ENCODE results near the gene SEC14L6.

DNA sequence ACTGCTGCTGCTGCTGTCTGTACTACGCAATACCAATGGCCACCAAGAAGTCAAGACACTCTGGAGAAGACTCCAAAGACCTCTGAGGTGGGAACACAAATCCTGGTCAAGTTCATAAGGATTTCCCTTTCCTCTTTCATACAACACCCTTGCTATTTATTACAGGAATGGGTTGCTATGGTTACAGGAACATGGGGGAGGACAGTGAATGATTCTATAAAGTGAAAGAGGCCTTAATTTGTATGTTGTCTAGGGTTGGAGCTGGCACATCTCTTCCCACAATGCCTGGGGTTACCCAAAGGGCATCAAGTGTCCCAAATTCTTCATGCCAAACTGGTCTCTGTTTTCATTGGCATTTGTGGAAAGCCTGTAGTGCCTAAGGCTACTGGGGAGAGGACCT, 63.4 kb downstream of the SEC14L6 start:
- TF ChIP-seq POLR2AphosphoS5 (IDR thresholded peaks at IDR 0.05; ENCODE audit: low read depth) (no peak), GABPA (IDR thresholded peaks at IDR 0.05; ENCODE audit: low read depth) (no peak)
- TF ChIP-seq, protein P1, sequence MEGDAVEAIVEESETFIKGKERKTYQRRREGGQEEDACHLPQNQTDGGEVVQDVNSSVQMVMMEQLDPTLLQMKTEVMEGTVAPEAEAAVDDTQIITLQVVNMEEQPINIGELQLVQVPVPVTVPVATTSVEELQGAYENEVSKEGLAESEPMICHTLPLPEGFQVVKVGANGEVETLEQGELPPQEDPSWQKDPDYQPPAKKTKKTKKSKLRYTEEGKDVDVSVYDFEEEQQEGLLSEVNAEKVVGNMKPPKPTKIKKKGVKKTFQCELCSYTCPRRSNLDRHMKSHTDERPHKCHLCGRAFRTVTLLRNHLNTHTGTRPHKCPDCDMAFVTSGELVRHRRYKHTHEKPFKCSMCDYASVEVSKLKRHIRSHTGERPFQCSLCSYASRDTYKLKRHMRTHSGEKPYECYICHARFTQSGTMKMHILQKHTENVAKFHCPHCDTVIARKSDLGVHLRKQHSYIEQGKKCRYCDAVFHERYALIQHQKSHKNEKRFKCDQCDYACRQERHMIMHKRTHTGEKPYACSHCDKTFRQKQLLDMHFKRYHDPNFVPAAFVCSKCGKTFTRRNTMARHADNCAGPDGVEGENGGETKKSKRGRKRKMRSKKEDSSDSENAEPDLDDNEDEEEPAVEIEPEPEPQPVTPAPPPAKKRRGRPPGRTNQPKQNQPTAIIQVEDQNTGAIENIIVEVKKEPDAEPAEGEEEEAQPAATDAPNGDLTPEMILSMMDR (IDR thresholded peaks at IDR 0.05; ENCODE audit: insufficient read depth, low read length) = no peak
- TF ChIP-seq, protein P2, sequence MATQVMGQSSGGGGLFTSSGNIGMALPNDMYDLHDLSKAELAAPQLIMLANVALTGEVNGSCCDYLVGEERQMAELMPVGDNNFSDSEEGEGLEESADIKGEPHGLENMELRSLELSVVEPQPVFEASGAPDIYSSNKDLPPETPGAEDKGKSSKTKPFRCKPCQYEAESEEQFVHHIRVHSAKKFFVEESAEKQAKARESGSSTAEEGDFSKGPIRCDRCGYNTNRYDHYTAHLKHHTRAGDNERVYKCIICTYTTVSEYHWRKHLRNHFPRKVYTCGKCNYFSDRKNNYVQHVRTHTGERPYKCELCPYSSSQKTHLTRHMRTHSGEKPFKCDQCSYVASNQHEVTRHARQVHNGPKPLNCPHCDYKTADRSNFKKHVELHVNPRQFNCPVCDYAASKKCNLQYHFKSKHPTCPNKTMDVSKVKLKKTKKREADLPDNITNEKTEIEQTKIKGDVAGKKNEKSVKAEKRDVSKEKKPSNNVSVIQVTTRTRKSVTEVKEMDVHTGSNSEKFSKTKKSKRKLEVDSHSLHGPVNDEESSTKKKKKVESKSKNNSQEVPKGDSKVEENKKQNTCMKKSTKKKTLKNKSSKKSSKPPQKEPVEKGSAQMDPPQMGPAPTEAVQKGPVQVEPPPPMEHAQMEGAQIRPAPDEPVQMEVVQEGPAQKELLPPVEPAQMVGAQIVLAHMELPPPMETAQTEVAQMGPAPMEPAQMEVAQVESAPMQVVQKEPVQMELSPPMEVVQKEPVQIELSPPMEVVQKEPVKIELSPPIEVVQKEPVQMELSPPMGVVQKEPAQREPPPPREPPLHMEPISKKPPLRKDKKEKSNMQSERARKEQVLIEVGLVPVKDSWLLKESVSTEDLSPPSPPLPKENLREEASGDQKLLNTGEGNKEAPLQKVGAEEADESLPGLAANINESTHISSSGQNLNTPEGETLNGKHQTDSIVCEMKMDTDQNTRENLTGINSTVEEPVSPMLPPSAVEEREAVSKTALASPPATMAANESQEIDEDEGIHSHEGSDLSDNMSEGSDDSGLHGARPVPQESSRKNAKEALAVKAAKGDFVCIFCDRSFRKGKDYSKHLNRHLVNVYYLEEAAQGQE (IDR thresholded peaks at IDR 0.05; ENCODE audit: insufficient replicate concordance, low read depth) = no peak
